NCI-H128 (cell line): ENCODE measurements around the gene RAD50.
"Not testable (repeated sequence)": the region's sequence is repeated elsewhere in the genome, so short reads cannot be mapped to it uniquely, and the experiment has no call there.

Source experiments
- DNase-seq: peaks from one replicate; lab custom pipeline; 2025; ENCODE audit not compliant: unreplicated experiment; lab: John Stamatoyannopoulos, UW

The RAD50 gene

GRCh38 chr5:132629230-132629944 is 72.6 kb downstream of the RAD50 start:
- DNase-seq = no peak

- not testable (repeated sequence) for DNase-seq
These were observed 76.8 kb downstream of the RAD50 start for GRCh38 chr5:132633587-132633986.

GRCh38 chr5:132635873-132636272 is 79.1 kb downstream of the RAD50 start:
- DNase-seq = no peak

GRCh38 chr5:132637241-132637640 is 80.5 kb downstream of the RAD50 start:
- no peak for DNase-seq

GRCh38 chr5:132639706-132640130 is 82.9 kb downstream of the RAD50 start:
- no peak for DNase-seq

- no peak for DNase-seq
These were observed 83.8 kb downstream of the RAD50 start for GRCh38 chr5:132640613-132641012.

GRCh38 chr5:132641241-132641723 is 84.5 kb downstream of the RAD50 start:
- DNase-seq = no peak

GRCh38 chr5:132641841-132642240 is 85.1 kb downstream of the RAD50 start:
- DNase-seq = no peak

GRCh38 chr5:132644177-132644576 is 87.4 kb downstream of the RAD50 start:
- no peak for DNase-seq

- no peak for DNase-seq
These were observed 89.9 kb downstream of the RAD50 start for GRCh38 chr5:132646583-132647266.

GRCh38 chr5:132647473-132647872 is 90.7 kb downstream of the RAD50 start:
- no peak for DNase-seq

- DNase-seq = no peak
These were observed 91.6 kb downstream of the RAD50 start for GRCh38 chr5:132648355-132648754.

GRCh38 chr5:132651838-132652469 is 95.2 kb downstream of the RAD50 start:
- no peak for DNase-seq

- no peak for DNase-seq
These were observed 96.9 kb downstream of the RAD50 start for GRCh38 chr5:132653716-132654115.

- DNase-seq = no peak
These were observed 99.3 kb downstream of the RAD50 start for GRCh38 chr5:132655821-132656773.

GRCh38 chr5:132656774-132657355 is 100.1 kb downstream of the RAD50 start:
- no peak for DNase-seq

- no peak for DNase-seq
These were observed 101.1 kb downstream of the RAD50 start, which contains the start of gene IL13 for GRCh38 chr5:132657676-132658380. Gene IL13 (plus strand): TSS chr5:132658173. CDS start chr5:132658187, 14 bp downstream.

- no peak for DNase-seq
These were observed 101.9 kb downstream of the RAD50 start for GRCh38 chr5:132658381-132659302.
